ENCODE measurements around the gene CFAP99. TPM values are rescaled to one million over a fixed set of nuclear protein-coding genes. Genes with fewer than 3 reads are reported as not detected.

CFAP99 gene
- total RNA-seq = not detected in 2 replicates

DNA sequence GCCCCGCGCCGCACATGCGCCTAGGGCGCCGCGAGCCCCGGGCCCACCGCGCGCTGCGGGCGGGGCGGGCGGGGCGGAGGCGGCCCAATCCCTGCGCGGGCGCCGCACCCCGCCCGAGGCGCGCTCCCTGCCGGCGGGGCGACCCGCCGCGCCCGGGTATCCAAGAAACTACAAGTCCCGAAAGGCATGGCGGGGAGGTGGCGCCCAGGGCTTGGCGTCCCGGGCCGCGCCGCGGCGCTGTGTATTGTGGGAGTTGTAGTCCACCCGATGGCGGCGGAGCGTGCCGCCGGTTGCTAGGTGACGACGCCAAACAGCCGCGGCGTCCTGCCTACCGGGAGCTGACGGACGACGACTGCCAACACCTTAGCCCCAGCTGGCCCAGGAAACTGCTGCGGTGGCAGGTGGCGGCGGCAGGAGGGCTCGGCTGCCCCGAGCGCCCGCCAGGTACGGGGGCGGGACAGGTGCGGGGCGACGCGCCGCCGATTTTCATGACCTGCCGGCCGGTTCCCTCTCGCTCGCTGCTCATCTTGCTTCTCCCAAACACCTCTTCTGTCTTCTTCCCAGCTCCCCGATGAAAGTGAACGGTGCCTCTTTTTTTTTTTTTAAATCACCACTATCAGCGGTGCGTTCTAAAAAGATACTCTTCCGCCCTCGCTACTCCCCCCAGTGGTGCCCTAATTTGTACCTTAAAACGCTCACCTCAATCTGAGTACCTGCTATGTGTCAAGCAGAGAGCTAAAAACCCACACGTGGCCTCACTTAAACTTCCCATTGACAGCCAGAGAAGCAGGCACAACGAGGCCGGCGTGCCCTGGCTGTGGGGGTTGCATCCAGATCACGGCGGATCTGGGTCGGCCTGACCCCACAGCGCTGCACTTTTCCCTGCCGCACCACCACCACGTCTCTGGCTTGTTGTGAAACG lies at the start of gene CFAP99:
TSS of gene CFAP99 (plus strand) at position 306 of the 922 bp plus-strand sequence.

DNA sequence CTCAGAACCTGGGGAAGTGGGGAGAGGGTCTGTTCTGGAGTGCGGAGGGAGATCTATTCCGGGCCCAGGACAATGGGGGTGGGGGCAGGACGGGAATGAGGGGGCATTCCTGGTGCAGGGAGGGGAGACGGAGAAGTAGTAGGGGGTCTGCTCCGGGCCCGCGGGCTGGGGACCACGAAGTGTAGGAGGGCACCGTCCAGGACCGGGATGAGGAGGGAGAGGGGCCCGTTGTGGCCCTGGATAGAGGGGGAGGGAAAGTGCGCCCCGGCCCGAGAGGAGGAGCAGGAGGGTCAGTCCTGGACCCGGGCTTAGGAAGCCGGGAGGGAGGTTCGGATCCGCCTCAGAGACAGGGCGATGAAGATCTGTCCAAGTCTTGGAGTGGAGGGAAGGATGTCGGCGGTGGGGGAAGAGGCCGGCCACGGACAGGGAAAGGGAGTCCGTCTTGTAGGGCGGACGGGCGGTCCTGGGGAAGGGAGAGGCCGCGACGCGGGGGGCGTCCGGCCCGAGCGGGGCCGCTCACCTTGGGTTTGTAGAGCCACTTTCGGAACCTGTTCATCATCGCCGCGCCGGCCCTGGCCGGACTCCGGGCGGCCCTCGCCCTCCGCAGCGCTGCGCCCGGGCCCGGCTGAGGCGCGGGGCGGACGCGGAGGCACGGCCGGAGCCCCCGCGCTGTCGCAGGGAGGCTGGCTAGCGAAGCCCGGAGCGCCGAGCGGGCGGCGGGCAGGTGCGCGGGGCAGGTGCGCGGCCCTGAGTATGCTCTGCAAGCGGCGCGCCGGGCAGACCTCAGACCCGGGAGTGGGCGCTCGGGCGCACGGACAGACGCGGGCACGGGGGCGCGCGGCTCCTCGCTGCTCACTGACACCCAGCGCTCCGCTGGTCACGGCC lies 748 bp upstream of the CFAP99 start, which contains the start of gene ZFYVE28:
TSS of gene ZFYVE28 (minus strand) at position 881 of the 885 bp plus-strand sequence. CDS start at position 559, 322 bp downstream.

DNA sequence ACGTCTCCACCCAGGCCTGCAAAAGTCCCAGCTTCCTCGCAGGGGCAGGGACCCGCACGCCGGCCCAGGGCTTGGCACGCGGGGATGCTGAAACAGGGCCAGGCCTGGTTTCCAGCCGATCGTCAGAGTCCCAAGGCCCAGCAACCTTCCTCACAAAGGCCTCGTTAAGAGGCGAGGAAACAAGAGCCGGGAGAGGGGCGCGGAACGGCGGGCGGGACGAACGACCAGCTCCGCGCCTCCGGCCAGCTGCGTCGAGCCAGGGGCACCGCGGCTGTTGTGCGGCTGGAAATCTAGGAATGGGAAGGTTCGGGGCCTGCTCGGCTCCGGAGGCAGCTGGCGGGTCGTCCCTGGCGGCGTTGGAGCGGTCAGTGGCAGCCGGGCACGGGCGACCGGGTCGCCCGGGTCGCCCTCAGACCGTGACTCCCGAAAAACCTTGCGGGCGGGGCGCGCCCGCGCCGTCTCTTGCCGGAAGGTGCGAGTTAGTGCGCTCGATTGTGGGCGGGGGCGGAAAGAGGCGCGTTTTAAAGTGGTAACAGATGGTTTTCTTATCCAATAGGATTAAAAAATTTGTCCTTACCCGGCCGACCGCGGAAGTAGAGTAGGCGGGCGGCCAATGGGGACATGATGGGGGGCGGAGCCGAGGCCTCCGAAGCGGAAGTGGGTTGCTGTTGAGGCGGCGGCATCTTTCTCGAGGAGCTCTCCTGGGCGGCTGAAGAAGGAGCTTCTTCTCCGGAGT lies 49.9 kb downstream of the CFAP99 start, which contains the start of gene RNF4:
TSS of gene RNF4 (plus strand) at position 651 of the 736 bp plus-strand sequence. CDS start 21,388 bp downstream, outside the sequence.

Other genes starting within 250 kb of the CFAP99 start
- gene HAUS3, start 176.8 kb upstream of the CFAP99 start, total RNA-seq = 2.7 and 5.4 TPM in 2 replicates
- gene POLN, start 176.8 kb upstream of the CFAP99 start, total RNA-seq = 1.7 and 4.1 TPM in 2 replicates
- gene MXD4, start 156.8 kb upstream of the CFAP99 start, total RNA-seq = 51.1 and 59.0 TPM in 2 replicates
- 8.2 and 9.9 TPM in 2 replicates for gene ZFYVE28, start 310 bp upstream of the CFAP99 start, total RNA-seq
- gene RNF4, start 50.2 kb downstream of the CFAP99 start, total RNA-seq = 28.5 and 29.0 TPM in 2 replicates
- gene FAM193A, start 117.7 kb downstream of the CFAP99 start, total RNA-seq = 8.6 and 9.1 TPM in 2 replicates

Measured in bronchial smooth muscle cell (primary cell).